Peyer's patch (tissue), 4 donors: ENCODE data around the gene FTHL17. TPM values are rescaled to one million over a fixed set of nuclear protein-coding genes. Genes with fewer than 3 reads are reported as not detected.

Source experiments
- DNase-seq, 3 donors: peaks; one replicate each; pipeline ENCODE4 v3.0.0-alpha.2; 2017 to 2019
- H3K27ac ChIP-seq, 4 donors: fragments of 200-600 bp; sonication (generic); one replicate each; pipeline ENCODE4 v1.5.1; 2016 to 2019
- H3K27me3 ChIP-seq, 2 donors: fragments of 200-600 bp; sonication (generic); one replicate each; pipeline ENCODE4 v1.5.1; 2019
- H3K36me3 ChIP-seq, 3 donors: fragments of 200-600 bp; sonication (generic); one replicate each; pipeline ENCODE4 v1.5.1; 2016 to 2019
- H3K4me1 ChIP-seq, 4 donors: fragments of 200-600 bp; sonication (generic); one replicate each; pipeline ENCODE4 v1.5.1; 2016 to 2019
- H3K4me3 ChIP-seq, 4 donors: fragments of 200-600 bp; sonication (generic); 1 replicate in 3 of 4; 2 replicates in 1 of 4; pipeline ENCODE4 v1.5.1; 2016 to 2019; ENCODE audit warnings: mild to moderate bottlenecking in 1 of 4
- H3K9me3 ChIP-seq, 4 donors: fragments of 200-600 bp; sonication (generic); one replicate each; pipeline ENCODE4 v1.5.1; 2016 to 2019; ENCODE audit warnings: mild to moderate bottlenecking in 1 of 4
- POLR2A ChIP-seq, 2 donors: fragments of 450-650 bp; IDR thresholded peaks; one replicate each; pipeline ENCODE4 v1.5.1; 2017; ENCODE audit warnings: antibody characterized with exemption in 2 of 2, mild to moderate bottlenecking in 2 of 2, moderate library complexity in 2 of 2
- total RNA-seq, 4 donors: library from RNA; depleted of rRNA; stranded (reverse); fragments of >200 nt; gene quantifications; one replicate each; pipeline ENCODE4 v1.1.0, GENCODE V29; 2016
- TF ChIP-seq, protein P1 (sequence below), 6 experiments: fragments of 450-650 bp in 4 of 6; fragments of 200-600 bp in 2 of 6; sonication (generic) in 1 of 6; IDR thresholded peaks; one replicate each; pipeline ENCODE4 v1.5.1; 2017 to 2019; ENCODE audit warnings: antibody characterized with exemption in 6 of 6, mild to moderate bottlenecking in 3 of 6, moderate library complexity in 1 of 6

Gene FTHL17
- total RNA-seq, 4 donors from 2014 or later, result not detected

DNA sequence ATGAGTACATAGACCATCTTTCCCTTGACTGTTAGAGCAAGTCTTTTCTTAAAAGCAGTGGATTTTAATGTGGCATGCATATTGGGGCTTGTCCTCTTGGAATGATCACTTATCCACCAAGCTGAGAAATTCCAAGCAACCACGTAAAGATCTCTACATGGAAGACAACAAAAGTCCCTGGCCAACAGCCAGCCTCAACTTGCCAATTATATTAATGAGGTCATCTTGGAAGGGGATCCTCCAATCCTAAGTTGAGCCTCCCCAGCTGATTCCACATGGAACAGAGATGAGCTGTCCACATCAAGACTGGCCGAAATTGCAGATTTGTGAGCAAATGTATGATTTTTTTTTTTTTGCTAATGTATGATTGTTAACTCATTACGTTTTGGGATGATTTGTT lies 20.6 kb upstream of the FTHL17 start:
- no peaks in the 10 kb centered on the region for H3K9me3 ChIP-seq
- no peak overlapping the region for H3K4me3 ChIP-seq
- no peaks in the 10 kb centered on the region for H3K27me3 ChIP-seq
- H3K27ac ChIP-seq, result no peak overlapping the region
- H3K36me3 ChIP-seq, result no peaks in the 10 kb centered on the region
- no peak for TF ChIP-seq POLR2A (IDR thresholded peaks at IDR 0.05)
- TF ChIP-seq, protein P1, sequence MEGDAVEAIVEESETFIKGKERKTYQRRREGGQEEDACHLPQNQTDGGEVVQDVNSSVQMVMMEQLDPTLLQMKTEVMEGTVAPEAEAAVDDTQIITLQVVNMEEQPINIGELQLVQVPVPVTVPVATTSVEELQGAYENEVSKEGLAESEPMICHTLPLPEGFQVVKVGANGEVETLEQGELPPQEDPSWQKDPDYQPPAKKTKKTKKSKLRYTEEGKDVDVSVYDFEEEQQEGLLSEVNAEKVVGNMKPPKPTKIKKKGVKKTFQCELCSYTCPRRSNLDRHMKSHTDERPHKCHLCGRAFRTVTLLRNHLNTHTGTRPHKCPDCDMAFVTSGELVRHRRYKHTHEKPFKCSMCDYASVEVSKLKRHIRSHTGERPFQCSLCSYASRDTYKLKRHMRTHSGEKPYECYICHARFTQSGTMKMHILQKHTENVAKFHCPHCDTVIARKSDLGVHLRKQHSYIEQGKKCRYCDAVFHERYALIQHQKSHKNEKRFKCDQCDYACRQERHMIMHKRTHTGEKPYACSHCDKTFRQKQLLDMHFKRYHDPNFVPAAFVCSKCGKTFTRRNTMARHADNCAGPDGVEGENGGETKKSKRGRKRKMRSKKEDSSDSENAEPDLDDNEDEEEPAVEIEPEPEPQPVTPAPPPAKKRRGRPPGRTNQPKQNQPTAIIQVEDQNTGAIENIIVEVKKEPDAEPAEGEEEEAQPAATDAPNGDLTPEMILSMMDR (IDR thresholded peaks at IDR 0.05), result no peak
- no peaks in the 10 kb centered on the region for H3K4me1 ChIP-seq
- no peak for DNase-seq

DNA sequence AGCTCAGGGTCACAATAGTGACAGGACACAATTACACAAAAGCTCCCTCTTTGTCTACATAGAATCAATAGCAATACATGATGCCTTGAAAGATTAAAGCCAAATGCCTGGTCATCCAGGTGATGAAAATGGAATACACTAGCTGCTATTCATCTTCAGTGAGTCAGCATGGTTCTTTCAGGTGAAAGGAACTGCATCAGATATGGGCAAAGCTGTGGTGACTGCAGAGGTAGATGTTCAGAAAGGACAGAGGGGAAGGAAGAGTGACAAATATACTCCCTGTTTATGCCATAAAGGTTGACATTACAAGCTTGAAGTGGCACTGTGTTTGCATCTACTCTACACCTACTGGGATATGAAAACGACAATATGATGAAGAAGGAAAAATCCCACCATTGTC lies 20.0 kb upstream of the FTHL17 start:
- no peak overlapping the region for H3K27ac ChIP-seq
- no peak overlapping the region for H3K4me3 ChIP-seq
- H3K9me3 ChIP-seq, result no peaks in the 10 kb centered on the region
- TF ChIP-seq, protein P1 (IDR thresholded peaks at IDR 0.05), result no peak
- no peak for TF ChIP-seq POLR2A (IDR thresholded peaks at IDR 0.05)
- no peaks in the 10 kb centered on the region for H3K27me3 ChIP-seq
- DNase-seq, result no peak
- no peaks in the 10 kb centered on the region for H3K4me1 ChIP-seq
- H3K36me3 ChIP-seq, result no peaks in the 10 kb centered on the region

DNA sequence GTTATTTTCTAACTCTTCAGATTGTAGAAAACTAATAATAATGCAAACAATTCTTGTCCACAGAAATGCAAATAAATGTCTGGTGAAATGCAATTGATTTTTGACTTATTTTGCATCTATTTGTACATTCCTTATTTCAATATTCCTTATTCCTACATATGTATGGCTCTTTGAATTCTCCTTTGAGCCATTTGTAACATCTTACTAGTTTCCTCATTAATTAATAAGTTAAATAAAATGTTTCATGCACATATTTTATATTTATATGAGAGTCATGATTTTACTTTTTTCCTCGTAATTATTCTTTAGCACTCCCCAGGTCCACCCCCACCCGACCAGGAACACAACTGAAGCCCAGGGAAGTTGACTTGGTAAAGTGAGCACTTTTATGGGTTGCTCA lies 2.7 kb upstream of the FTHL17 start:
- no peak for TF ChIP-seq POLR2A (IDR thresholded peaks at IDR 0.05)
- TF ChIP-seq, protein P1 (IDR thresholded peaks at IDR 0.05), result no peak
- H3K36me3 ChIP-seq, result no peaks in the 10 kb centered on the region
- DNase-seq, result no peak
- H3K27me3 ChIP-seq, result no peaks in the 10 kb centered on the region
- no peak overlapping the region for H3K4me3 ChIP-seq
- no peaks in the 10 kb centered on the region for H3K4me1 ChIP-seq
- H3K9me3 ChIP-seq, result no peaks in the 10 kb centered on the region
- H3K27ac ChIP-seq, result no peak overlapping the region

DNA sequence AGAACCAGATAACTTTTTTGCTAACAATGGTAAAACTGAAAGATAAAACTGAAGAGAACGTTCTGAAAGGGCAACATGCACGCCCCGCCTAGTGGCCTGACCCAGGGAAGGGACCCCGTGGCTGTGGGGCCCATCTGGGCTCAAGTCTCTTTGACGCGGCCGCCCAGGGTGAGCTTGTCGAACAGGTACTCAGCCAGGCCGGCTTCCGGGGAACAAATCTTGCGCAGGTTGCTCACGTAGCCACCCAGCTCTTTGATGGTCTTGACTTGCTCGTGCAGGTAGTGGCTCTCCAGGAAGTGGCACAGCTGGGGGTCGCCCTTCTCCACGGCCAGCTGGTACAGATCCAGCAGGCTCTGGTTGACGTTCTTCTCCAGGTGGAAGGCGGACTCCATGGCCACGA lies 579 bp downstream of the FTHL17 start:
- H3K27ac ChIP-seq, result no peak overlapping the region
- no peaks in the 10 kb centered on the region for H3K36me3 ChIP-seq
- DNase-seq, result no peak

DNA sequence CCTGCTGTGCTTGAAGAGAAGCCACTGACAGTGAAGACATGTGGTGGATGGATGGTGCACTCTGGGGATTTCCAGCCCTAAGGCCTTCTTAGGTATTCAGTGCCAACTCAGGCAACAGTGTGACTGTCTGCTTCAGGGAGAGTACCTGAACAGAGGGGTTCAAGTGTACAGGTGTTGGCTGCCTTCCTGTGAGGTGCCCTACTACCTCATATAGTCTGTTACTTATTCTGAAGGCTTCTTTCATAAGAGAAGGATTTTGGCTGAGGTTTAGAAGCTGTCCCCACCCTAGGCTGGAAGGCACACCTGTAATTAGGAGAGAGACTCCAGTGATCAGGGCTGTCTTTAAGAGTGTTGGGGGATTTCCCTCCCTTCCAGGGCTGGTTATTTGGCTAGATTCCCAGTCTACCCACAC lies 1.8 kb downstream of the FTHL17 start:
- no peak for DNase-seq
- Histone ChIP-seq H3K4me1 (no peaks in the 10 kb centered on the region), H3K4me3 (no peak overlapping the region), H3K27me3 (no peaks in the 10 kb centered on the region), H3K36me3 (no peaks in the 10 kb centered on the region), H3K27ac (no peak overlapping the region), H3K9me3 (no peaks in the 10 kb centered on the region)
- TF ChIP-seq POLR2A (IDR thresholded peaks at IDR 0.05), result no peak
- TF ChIP-seq, protein P1 (IDR thresholded peaks at IDR 0.05), result no peak

More for the DNA sequence above, 579 bp downstream of the FTHL17 start:
- H3K9me3 ChIP-seq, result no peaks in the 10 kb centered on the region
- no peaks in the 10 kb centered on the region for H3K4me1 ChIP-seq
- H3K4me3 ChIP-seq, result no peak overlapping the region
- no peaks in the 10 kb centered on the region for H3K27me3 ChIP-seq
- TF ChIP-seq POLR2A (IDR thresholded peaks at IDR 0.05), result no peak
- TF ChIP-seq, protein P1 (IDR thresholded peaks at IDR 0.05), result no peak

DNA sequence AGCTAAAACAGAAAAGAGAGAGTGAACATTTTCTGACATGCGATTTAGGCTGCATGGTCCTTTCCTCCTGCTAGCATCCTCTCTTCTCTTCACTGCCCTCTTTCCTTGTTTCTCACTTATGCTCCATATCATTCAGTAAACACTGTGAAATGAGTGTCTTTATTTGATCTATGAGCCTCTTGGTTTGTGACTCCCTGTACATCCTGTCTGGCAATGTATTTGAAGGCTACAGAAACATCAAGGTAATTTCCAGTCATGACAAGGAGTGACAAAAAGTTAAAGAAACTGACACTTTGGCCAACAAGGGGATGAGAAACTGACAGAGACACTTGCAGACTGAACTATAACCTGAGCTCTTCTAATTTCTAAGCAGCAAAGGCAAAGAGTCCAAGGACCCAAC lies 8.7 kb downstream of the FTHL17 start:
- TF ChIP-seq, protein P1 (IDR thresholded peaks at IDR 0.05), result no peak
- no peak for TF ChIP-seq POLR2A (IDR thresholded peaks at IDR 0.05)
- Histone ChIP-seq H3K9me3 (no peaks in the 10 kb centered on the region), H3K4me1 (no peaks in the 10 kb centered on the region), H3K27ac (no peak overlapping the region), H3K4me3 (no peak overlapping the region), H3K27me3 (no peaks in the 10 kb centered on the region), H3K36me3 (no peaks in the 10 kb centered on the region)
- no peak for DNase-seq
